ENCODE data around the gene CBR4.
"Not testable (repeated sequence)": the region's sequence is repeated elsewhere in the genome, so short reads cannot be mapped to it uniquely, and the experiment has no call there.

CBR4 gene

DNA sequence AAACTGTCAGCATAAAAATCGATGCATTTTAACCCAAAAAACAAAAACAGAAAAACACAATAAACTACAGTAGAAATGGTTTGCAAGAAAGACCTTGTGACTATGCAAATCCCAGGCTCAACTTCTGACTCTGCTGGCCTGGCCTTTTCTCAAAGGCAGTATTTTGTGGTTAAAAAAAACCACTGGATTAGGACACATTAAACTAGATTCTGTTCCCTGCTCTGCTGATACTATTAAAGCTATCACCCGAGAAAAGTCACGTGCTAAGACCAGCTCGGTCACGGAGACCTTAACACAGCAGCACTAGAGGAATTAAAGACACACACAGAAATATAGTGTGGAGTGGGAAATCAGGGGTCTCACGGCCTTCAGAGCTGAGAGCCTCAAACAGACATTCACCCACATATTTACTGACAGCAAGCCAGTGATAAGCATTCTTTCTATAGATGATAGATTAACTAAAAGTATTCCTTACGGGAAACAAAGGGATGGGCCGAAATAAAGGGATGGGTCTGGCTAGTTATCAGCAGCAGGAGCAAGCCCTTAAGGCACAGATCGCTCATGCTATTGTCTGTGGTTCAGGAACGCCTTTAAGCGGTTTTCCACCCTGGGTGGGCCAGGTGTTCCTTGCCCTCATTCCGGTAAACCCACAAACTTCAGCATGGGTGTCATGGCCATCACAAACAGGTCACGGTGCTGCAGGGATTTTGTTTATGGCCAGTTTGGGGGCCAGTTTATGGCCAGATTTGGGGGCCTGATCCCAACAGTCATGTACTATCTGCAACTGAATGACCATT lies 16.1 kb downstream of the CBR4 start:
- DNase-seq (ENCODE audit: low read depth), result peak; percentile 46
- H3K4me3 ChIP-seq (ENCODE audit: low read length), result no peak overlapping the region
- TF ChIP-seq, protein P1, sequence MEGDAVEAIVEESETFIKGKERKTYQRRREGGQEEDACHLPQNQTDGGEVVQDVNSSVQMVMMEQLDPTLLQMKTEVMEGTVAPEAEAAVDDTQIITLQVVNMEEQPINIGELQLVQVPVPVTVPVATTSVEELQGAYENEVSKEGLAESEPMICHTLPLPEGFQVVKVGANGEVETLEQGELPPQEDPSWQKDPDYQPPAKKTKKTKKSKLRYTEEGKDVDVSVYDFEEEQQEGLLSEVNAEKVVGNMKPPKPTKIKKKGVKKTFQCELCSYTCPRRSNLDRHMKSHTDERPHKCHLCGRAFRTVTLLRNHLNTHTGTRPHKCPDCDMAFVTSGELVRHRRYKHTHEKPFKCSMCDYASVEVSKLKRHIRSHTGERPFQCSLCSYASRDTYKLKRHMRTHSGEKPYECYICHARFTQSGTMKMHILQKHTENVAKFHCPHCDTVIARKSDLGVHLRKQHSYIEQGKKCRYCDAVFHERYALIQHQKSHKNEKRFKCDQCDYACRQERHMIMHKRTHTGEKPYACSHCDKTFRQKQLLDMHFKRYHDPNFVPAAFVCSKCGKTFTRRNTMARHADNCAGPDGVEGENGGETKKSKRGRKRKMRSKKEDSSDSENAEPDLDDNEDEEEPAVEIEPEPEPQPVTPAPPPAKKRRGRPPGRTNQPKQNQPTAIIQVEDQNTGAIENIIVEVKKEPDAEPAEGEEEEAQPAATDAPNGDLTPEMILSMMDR (conservative IDR thresholded peaks at IDR 0.05; ENCODE audit: low read length), result no peak

- not testable (repeated sequence) for DNase-seq (ENCODE audit: low read depth); H3K4me3 ChIP-seq (ENCODE audit: low read length)
Observed at GRCh38 chr4:168992952-168993482, 17.0 kb downstream of the CBR4 start.

- TF ChIP-seq, protein P1 (conservative IDR thresholded peaks at IDR 0.05; ENCODE audit: low read length), result no peak
- no peak for DNase-seq (ENCODE audit: low read depth)
- no peak overlapping the region for H3K4me3 ChIP-seq (ENCODE audit: low read length)
Observed at GRCh38 chr4:168981942-168982341, 28.1 kb downstream of the CBR4 start.

DNA sequence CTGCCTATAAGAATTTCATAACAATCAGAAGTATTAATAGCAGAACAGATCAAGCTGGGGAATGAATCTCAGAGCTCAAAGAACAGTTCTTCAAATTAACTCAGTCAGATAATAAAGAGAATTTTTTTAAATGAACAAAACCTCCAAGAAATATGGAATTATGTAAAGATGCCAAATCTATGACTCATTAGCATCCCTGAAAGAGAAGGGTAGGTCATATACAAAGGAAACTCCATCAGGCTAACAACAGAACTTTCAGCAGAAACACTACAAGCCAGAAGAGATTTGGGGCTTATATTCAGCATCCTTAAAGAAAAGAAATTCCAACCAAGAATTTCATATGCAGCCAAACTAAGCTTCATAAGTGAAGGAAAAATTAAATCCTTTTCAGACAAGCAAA lies 28.6 kb downstream of the CBR4 start:
- TF ChIP-seq, protein P1 (conservative IDR thresholded peaks at IDR 0.05; ENCODE audit: low read length), result no peak
- H3K4me3 ChIP-seq (ENCODE audit: low read length), result no peak overlapping the region
- no peak for DNase-seq (ENCODE audit: low read depth)

GRCh38 chr4:168979338-168979737 lies 30.7 kb downstream of the CBR4 start:
- H3K4me3 ChIP-seq (ENCODE audit: low read length), result no peak overlapping the region
- DNase-seq (ENCODE audit: low read depth), result no peak
- TF ChIP-seq, protein P1 (conservative IDR thresholded peaks at IDR 0.05; ENCODE audit: low read length), result no peak

GRCh38 chr4:168978001-168978700 lies 31.9 kb downstream of the CBR4 start:
- TF ChIP-seq, protein P1 (conservative IDR thresholded peaks at IDR 0.05; ENCODE audit: low read length), result no peak
- peak; percentile 50 for DNase-seq (ENCODE audit: low read depth)
- H3K4me3 ChIP-seq (ENCODE audit: low read length), result no peak overlapping the region

DNA sequence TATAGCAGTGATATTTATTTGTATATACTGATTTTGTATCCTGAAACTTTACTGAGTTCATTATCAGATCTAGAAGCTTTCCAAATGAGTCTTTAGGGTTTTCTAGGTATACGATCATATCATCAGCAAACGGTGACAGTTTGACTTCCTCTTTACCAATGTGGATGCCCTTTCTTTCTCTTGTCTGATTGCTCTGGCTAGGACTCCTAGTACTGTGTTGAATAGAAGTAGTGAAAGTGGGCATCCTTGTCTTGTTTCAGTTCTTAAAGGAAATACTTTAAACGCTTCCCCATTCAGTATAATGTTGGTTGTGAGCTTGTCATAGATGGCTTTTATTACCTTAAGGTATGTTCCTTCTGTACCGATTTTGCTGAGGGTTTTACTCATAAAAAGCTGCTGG lies 37.5 kb downstream of the CBR4 start:
- H3K4me3 ChIP-seq (ENCODE audit: low read length), result no peak overlapping the region
- DNase-seq (ENCODE audit: low read depth), result no peak
- TF ChIP-seq, protein P1 (conservative IDR thresholded peaks at IDR 0.05; ENCODE audit: low read length), result no peak
